ENCODE data around the gene LRRC39. TPM values are rescaled to one million over a fixed set of nuclear protein-coding genes. Genes with fewer than 3 reads are reported as not detected.

The LRRC39 gene
- total RNA-seq, 2 experiments from 2014 or later = 0.22 to 0.36 TPM

DNA sequence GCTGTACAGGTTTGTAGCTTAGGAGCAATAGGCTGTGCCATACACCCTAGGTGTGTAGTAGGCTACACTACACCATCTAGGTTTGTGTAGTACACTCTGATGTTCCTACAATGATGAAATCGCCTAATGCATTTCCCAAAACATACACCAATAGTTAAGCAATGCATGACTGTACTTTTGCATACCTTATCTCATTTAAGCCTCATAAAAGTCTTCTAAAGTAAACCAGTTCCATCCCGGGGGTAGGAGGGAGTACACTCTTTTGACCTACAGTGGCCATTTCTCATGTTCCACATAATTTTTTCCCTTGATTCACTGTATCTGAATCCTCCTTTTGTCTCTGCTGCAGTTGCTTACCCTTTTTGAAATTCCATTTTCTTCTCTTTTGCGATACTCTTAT lies 32.9 kb downstream of the LRRC39 start:
- no peak overlapping the region for H3K27ac Mint-ChIP-seq
- intact Hi-C loops (cut with micrococcal nuclease) = no loop called here
- CTCF ChIA-PET = interaction anchor here (0.7 kb wide), 1 partner anchor 317 kb away, joined by 3 read pairs; no protein-coding TSS in a partner anchor
- no peak overlapping the region for H3K4me3 Mint-ChIP-seq
- no peaks in the 10 kb centered on the region for H3K27me3 Mint-ChIP-seq (ENCODE audit: low read depth)
- peaks cover 22% of the 10 kb centered on the region for H3K36me3 Mint-ChIP-seq (ENCODE audit: low read depth)
- H3K4me1 Mint-ChIP-seq (ENCODE audit: low read depth) = peaks cover 4% of the 10 kb centered on the region
- H3K9me3 Mint-ChIP-seq = no peaks in the 10 kb centered on the region
- no peak for DNase-seq

DNA sequence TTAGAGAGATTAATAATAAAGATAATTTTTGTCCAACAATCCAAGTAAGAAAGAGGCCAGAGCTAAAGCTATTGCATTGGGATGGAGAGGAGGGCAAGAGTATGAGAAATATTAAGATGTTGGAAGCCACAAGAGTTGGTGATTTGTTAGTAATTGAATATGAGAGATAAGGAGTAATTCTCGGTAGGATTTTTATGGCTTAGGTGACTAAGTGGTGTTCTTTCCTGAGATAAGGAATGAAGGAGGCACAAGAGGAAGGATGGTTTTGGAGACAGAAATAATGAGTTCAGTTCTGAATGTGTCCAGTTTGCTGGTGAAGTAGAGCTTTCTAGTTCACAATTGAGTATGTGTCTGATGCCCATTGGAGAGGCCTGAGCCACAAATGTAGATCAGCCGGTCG lies 35.7 kb downstream of the LRRC39 start:
- Mint-ChIP-seq H3K36me3 (ENCODE audit: low read depth) (peaks cover 25% of the 10 kb centered on the region), H3K4me1 (ENCODE audit: low read depth) (peaks cover 4% of the 10 kb centered on the region), H3K27ac (no peak overlapping the region), H3K4me3 (no peak overlapping the region), H3K9me3 (no peaks in the 10 kb centered on the region), H3K27me3 (ENCODE audit: low read depth) (no peaks in the 10 kb centered on the region)
- CTCF ChIA-PET = no interaction called here
- intact Hi-C loops (cut with micrococcal nuclease) = no loop called here
- DNase-seq = no peak

DNA sequence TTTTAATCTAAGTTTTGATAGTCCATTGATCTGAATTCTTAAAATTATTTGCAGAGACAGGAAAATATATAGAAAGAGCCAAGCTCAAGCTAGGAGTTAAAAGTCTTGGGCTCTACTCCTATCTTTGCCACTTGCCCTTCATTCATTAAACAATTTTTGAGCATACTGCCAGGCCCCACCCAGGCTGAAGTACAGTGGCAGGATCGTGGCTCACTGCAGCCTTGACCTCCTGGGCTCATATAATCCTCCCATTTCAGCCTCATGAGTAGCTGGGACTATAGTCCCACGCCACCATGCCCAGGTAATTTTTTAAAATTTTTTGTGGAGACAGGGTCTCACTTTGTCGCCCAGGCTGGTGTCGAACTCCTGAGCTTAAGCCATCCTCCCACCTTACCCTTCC lies 36.9 kb downstream of the LRRC39 start:
- Mint-ChIP-seq H3K27me3 (ENCODE audit: low read depth) (no peaks in the 10 kb centered on the region), H3K9me3 (no peaks in the 10 kb centered on the region), H3K36me3 (ENCODE audit: low read depth) (peaks cover 24% of the 10 kb centered on the region), H3K4me3 (no peak overlapping the region), H3K4me1 (ENCODE audit: low read depth) (peaks cover 4% of the 10 kb centered on the region), H3K27ac (no peak overlapping the region)
- no peak for DNase-seq
- CTCF ChIA-PET = interaction anchor here (1.3 kb wide), 1 partner anchor 319 kb away, joined by 4 read pairs; no protein-coding TSS in a partner anchor
- intact Hi-C loops (cut with micrococcal nuclease) = no loop called here

DNA sequence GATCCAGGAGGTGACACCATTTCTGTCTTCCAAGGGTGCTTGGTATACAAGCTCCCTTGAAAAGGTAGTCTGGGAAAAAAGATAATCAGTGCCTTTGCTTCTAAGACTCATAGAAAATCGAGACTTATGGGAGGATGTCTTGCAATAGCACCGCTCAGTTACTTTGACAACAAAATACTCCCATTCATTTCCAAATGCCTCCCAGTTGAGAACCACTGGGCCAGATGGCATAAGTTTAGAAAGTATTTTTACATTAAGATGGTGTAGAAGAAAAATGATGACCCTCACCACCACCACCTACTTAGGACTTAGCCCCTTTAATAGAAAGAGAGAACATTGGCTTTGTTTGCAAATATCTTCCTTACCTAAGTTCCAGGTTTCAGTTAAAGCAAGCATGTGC lies 40.5 kb downstream of the LRRC39 start:
- Mint-ChIP-seq H3K9me3 (no peaks in the 10 kb centered on the region), H3K4me3 (no peak overlapping the region), H3K27me3 (ENCODE audit: low read depth) (no peaks in the 10 kb centered on the region), H3K36me3 (ENCODE audit: low read depth) (peaks cover 17% of the 10 kb centered on the region), H3K4me1 (ENCODE audit: low read depth) (peaks cover 16% of the 10 kb centered on the region), H3K27ac (no peak overlapping the region)
- CTCF ChIA-PET = interaction anchor here (0.6 kb wide), 1 partner anchor 162 kb away, joined by 3 read pairs; no protein-coding TSS in a partner anchor
- intact Hi-C loops (cut with micrococcal nuclease) = no loop called here
- DNase-seq = no peak

DNA sequence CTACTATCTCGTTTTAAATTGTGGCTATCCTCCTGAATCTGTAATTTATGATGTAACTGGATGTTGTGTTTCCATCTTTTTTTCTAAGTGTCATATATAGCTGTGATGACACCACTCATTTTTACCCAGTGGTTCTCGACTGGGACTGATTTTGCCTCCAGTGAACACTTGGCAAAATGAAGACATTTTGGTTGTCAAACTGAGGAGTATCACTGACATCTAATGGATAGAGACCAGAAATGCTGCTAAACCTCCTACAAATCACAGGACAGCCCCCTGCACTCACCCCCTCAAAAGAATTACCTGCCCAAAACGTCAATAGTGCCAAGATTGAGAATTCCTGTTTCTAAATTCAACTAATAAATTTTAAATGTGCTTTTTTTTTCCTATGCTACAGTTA lies 43.2 kb downstream of the LRRC39 start:
- CTCF ChIA-PET = interaction anchor here (0.7 kb wide), 2 partner anchors 41 to 322 kb away, joined by 3 to 4 read pairs; no protein-coding TSS in a partner anchor
- no peak overlapping the region for H3K27ac Mint-ChIP-seq
- no peak for DNase-seq

DNA sequence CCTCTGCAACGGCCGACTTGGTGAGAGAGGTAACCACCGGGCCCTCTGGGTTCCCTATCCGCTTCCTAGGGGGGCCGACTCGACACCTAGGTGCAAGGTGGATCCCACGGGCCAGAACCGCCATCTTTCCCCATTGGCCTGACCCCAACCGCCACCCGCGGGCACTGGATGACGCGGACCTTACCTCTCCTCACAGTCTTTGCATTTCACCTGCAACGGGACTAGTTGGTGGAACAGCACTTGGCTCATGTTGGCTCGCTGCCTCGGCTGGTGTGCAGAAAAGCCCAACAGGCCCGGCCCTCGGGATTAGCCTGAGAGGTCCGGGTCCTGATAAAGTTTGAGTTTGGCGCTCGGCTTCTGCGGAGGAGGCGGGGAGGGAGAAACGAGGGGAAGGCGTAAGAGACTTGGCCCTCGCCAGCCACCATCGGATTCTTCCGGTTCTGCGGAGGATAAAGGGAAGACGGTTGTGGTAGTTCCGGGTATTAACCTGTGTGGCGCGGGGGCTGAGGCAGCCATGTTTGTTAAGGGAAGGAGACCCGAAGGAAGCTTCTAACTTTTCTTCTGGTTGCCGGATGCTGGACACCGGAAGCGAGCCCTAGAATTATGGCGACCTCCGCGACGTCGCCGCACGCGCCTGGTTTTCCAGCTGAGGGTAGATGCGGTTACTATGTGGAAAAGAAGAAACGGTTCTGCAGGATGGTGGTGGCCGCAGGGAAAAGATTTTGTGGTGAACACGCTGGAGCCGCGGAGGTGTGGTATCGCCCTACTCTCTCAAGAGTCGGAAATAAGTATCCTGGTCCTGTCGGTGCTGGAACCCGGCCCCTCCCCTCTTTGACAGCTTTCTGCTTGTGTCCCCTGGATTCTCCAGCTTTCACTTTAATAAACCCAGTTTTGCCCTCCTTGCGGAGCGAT lies 45.2 kb downstream of the LRRC39 start, which contains the start of the genes SASS6 and TRMT13:
SASS6 (minus strand) TSS at position 365 of the 912 bp plus-strand sequence; CDS start at position 249, 116 bp downstream.
TRMT13 (plus strand) TSS at position 598 of the 912 bp plus-strand sequence; CDS start at position 604, 6 bp downstream.
- peak within 1 kb of the TSS; percentile 91 for H3K4me3 Mint-ChIP-seq
- no peaks in the 10 kb centered on the region for H3K9me3 Mint-ChIP-seq
- DNase-seq = peak; percentile 97
- H3K36me3 Mint-ChIP-seq (ENCODE audit: low read depth) = peaks cover 6% of the 10 kb centered on the region
- no peaks in the 10 kb centered on the region for H3K27me3 Mint-ChIP-seq (ENCODE audit: low read depth)
- CTCF ChIA-PET = interaction anchor here (1.0 to 1.7 kb wide), 2 partner anchors 117 to 326 kb away, joined by 3 to 4 read pairs; partner anchors contain the start of gene DBT
- H3K4me1 Mint-ChIP-seq (ENCODE audit: low read depth) = peaks cover 37% of the 10 kb centered on the region
- H3K27ac Mint-ChIP-seq = peak within 1 kb of the TSS; percentile 87
- intact Hi-C loops (cut with micrococcal nuclease) = loop anchor here (1.0 to 2.0 kb wide), 10 partner anchors 86 to 764 kb away; partner anchors contain the start of genes AGL, DBT, RTCA and SLC30A7

More for the DNA sequence above, 43.2 kb downstream of the LRRC39 start:
- peaks cover 29% of the 10 kb centered on the region for H3K4me1 Mint-ChIP-seq (ENCODE audit: low read depth)
- H3K36me3 Mint-ChIP-seq (ENCODE audit: low read depth) = peaks cover 8% of the 10 kb centered on the region
- no peaks in the 10 kb centered on the region for H3K9me3 Mint-ChIP-seq
- H3K4me3 Mint-ChIP-seq = peak overlapping the region; percentile 33
- intact Hi-C loops (cut with micrococcal nuclease) = no loop called here
- no peaks in the 10 kb centered on the region for H3K27me3 Mint-ChIP-seq (ENCODE audit: low read depth)

DNA sequence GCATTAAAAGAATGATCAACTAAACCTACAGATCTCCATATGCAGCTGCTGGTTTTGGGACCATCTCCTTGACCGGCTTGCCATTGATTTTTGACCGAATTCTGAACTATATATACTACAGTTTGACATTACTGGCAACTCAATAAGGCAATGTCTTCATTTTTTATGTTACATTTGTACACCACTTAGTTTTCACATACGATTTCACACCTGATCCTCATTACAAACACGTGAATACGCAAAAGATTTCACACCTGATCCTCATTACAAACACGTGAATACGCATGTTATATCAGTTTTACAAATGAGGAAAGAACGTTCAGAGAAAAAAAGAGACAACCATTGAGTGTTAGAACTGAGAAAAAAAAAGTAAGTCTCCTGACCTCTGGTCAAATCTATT lies 46.4 kb downstream of the LRRC39 start:
- DNase-seq = no peak
- Mint-ChIP-seq H3K36me3 (ENCODE audit: low read depth) (peaks cover 3% of the 10 kb centered on the region), H3K9me3 (no peaks in the 10 kb centered on the region), H3K27ac (no peak overlapping the region), H3K4me1 (ENCODE audit: low read depth) (peaks cover 38% of the 10 kb centered on the region), H3K4me3 (peak overlapping the region; percentile 91), H3K27me3 (ENCODE audit: low read depth) (no peaks in the 10 kb centered on the region)
- intact Hi-C loops (cut with micrococcal nuclease) = loop anchor here (1.0 to 2.0 kb wide), 3 partner anchors 85 to 765 kb away; partner anchors contain the start of genes AGL and SLC30A7
- CTCF ChIA-PET = no interaction called here

DNA sequence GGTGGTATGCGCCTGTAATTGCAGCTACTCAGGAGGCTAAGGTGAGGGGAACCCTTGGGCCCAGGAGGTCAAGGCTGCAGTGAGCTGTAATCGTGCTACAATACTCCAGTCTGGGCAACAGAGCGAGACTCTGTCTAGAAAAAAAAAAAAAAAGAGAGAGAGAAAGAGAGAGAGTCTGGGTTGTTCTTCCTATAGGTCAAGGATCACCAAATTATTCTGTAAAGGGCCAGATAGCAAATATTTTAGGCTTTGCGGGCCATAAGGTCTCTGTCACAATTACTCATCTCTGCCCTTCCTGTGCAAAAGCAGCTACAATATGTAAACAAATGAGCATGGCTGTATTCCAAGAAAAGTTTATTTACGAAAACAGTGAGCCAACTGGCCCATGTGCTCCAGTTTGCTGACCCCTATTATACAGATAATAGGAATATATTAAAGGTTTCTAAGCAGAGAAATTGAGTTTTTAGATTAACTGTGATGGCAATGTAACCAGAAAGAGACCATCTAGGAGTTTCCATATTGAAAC lies 47.4 kb downstream of the LRRC39 start:
- no peaks in the 10 kb centered on the region for H3K27me3 Mint-ChIP-seq (ENCODE audit: low read depth)
- peaks cover 7% of the 10 kb centered on the region for H3K36me3 Mint-ChIP-seq (ENCODE audit: low read depth)
- intact Hi-C loops (cut with micrococcal nuclease) = no loop called here
- DNase-seq = no peak
- H3K9me3 Mint-ChIP-seq = no peaks in the 10 kb centered on the region
- H3K4me1 Mint-ChIP-seq (ENCODE audit: low read depth) = peaks cover 37% of the 10 kb centered on the region
- no peak overlapping the region for H3K4me3 Mint-ChIP-seq
- H3K27ac Mint-ChIP-seq = no peak overlapping the region
- CTCF ChIA-PET = interaction anchor here (0.7 to 1.4 kb wide), 2 partner anchors 49 to 328 kb away, joined by 3 read pairs; no protein-coding TSS in a partner anchor

DNA sequence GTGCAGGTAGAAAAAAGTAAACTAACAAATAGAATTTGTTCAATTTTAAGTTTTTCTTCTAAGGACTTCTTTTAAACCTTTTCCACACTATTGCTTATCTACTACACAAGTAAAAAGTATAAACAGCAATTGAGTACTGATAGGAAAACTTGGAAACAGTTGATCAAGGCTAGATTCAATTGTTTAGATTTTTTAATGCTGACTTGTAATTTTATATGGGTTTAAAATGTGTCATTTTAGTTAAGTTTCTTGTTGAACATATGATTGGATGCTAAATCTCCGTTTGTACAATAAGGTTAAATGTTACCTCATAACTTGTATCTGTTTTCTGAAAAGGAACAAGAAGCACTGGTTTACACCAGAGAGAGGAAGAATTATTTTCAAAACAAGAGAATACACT lies 50.8 kb downstream of the LRRC39 start:
- Mint-ChIP-seq H3K9me3 (no peaks in the 10 kb centered on the region), H3K36me3 (ENCODE audit: low read depth) (peaks cover 8% of the 10 kb centered on the region), H3K4me3 (no peak overlapping the region), H3K27ac (no peak overlapping the region), H3K27me3 (ENCODE audit: low read depth) (no peaks in the 10 kb centered on the region), H3K4me1 (ENCODE audit: low read depth) (peaks cover 26% of the 10 kb centered on the region)
- DNase-seq = no peak
- intact Hi-C loops (cut with micrococcal nuclease) = no loop called here
- CTCF ChIA-PET = no interaction called here

DNA sequence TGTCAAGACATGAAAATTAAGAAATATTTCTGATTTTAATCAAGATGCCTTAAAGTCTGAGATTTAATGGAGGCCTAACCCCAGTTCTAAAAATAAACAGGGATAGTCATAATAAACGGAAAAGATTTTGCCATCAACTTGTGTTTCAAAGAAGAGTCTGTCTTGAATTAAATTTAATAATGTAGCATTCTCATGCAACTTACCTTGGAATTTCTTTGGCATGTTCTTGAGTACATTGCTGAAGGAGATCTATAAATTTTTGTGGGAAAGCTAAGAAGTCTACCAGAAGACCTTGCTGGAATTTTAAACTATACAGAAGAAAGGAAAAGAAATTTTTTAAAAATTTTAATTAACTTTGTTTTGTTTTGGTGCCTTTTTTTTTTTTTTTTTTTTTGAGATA lies 55.9 kb downstream of the LRRC39 start:
- Mint-ChIP-seq H3K27me3 (ENCODE audit: low read depth) (no peaks in the 10 kb centered on the region), H3K4me1 (ENCODE audit: low read depth) (no peaks in the 10 kb centered on the region), H3K9me3 (no peaks in the 10 kb centered on the region), H3K4me3 (no peak overlapping the region), H3K27ac (no peak overlapping the region), H3K36me3 (ENCODE audit: low read depth) (peaks cover 14% of the 10 kb centered on the region)
- intact Hi-C loops (cut with micrococcal nuclease) = no loop called here
- CTCF ChIA-PET = no interaction called here
- DNase-seq = no peak

DNA sequence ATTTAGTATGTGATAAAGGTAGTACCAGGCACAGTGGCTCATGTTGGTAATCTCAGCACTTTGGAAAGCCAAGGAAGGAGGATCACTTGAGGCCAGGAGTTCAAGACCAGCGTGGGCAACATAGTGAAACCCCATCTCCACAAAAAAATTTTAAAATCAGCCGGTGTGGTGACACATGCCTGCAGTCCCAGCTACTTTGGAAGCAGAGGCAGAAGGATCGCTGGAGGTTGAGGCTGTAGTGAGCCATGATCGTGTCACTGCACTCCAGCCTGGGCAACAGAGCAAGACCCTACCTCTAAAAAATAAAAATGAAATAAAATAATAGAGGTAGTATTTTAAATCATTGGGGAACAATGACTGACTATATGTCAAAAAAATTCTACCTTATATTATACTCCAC lies 62.5 kb downstream of the LRRC39 start:
- no peak for DNase-seq
- no peak overlapping the region for H3K4me3 Mint-ChIP-seq
- H3K4me1 Mint-ChIP-seq (ENCODE audit: low read depth) = peaks cover under 1% of the 10 kb centered on the region
- peaks cover 17% of the 10 kb centered on the region for H3K36me3 Mint-ChIP-seq (ENCODE audit: low read depth)
- CTCF ChIA-PET = no interaction called here
- H3K9me3 Mint-ChIP-seq = no peaks in the 10 kb centered on the region
- no peak overlapping the region for H3K27ac Mint-ChIP-seq
- H3K27me3 Mint-ChIP-seq (ENCODE audit: low read depth) = no peaks in the 10 kb centered on the region
- intact Hi-C loops (cut with micrococcal nuclease) = no loop called here

DNA sequence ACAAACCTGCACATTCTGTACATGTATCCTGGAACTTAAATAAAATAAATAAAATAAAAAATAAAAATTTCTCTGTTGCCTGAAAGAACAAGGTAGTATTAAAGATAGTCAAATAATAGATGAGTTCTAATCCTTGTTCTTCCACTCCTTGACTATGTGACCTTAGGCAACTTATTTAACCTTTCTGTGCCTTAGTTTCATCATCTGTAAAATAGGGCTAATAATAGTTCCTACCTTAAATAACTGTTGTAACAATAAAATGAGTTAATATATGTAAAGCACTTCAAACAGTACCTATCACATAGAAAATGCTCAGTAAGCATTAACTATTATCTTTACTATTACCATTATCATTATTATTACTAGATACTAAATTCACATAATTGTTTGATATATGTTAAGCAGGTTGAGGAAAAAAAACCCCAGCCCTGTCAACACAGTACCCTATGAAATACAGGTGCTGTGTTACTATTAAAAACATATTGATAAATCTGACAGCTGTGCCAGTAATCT lies 68.4 kb downstream of the LRRC39 start:
- CTCF ChIA-PET = interaction anchor here (1.7 kb wide), 1 partner anchor 22 kb away, joined by 4 read pairs; no protein-coding TSS in a partner anchor
- peaks cover 18% of the 10 kb centered on the region for H3K36me3 Mint-ChIP-seq (ENCODE audit: low read depth)
- no peak overlapping the region for H3K4me3 Mint-ChIP-seq
- intact Hi-C loops (cut with micrococcal nuclease) = no loop called here
- peaks cover 6% of the 10 kb centered on the region for H3K4me1 Mint-ChIP-seq (ENCODE audit: low read depth)
- H3K27ac Mint-ChIP-seq = no peak overlapping the region
- no peaks in the 10 kb centered on the region for H3K27me3 Mint-ChIP-seq (ENCODE audit: low read depth)
- H3K9me3 Mint-ChIP-seq = no peaks in the 10 kb centered on the region
- DNase-seq = no peak
